Measurements from ENCODE around the gene ATG2B. TPM values are rescaled to one million over a fixed set of nuclear protein-coding genes. Genes with fewer than 3 reads are reported as not detected.

The ATG2B gene
- total and polyA plus RNA-seq, 10 of the 15 experiments (the other 5 are each of a cell fraction or from before 2014, with no cell fraction given), result 0.84 to 15.4 (median 9.9) TPM

GRCh38 chr14:96263347-96264199 is 99.6 kb downstream of the ATG2B start (continued):
- TF ChIP-seq, protein P1, sequence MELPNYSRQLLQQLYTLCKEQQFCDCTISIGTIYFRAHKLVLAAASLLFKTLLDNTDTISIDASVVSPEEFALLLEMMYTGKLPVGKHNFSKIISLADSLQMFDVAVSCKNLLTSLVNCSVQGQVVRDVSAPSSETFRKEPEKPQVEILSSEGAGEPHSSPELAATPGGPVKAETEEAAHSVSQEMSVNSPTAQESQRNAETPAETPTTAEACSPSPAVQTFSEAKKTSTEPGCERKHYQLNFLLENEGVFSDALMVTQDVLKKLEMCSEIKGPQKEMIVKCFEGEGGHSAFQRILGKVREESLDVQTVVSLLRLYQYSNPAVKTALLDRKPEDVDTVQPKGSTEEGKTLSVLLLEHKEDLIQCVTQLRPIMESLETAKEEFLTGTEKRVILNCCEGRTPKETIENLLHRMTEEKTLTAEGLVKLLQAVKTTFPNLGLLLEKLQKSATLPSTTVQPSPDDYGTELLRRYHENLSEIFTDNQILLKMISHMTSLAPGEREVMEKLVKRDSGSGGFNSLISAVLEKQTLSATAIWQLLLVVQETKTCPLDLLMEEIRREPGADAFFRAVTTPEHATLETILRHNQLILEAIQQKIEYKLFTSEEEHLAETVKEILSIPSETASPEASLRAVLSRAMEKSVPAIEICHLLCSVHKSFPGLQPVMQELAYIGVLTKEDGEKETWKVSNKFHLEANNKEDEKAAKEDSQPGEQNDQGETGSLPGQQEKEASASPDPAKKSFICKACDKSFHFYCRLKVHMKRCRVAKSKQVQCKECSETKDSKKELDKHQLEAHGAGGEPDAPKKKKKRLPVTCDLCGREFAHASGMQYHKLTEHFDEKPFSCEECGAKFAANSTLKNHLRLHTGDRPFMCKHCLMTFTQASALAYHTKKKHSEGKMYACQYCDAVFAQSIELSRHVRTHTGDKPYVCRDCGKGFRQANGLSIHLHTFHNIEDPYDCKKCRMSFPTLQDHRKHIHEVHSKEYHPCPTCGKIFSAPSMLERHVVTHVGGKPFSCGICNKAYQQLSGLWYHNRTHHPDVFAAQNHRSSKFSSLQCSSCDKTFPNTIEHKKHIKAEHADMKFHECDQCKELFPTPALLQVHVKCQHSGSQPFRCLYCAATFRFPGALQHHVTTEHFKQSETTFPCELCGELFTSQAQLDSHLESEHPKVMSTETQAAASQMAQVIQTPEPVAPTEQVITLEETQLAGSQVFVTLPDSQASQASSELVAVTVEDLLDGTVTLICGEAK (IDR thresholded peaks at IDR 0.05; ENCODE audit: borderline replicate concordance), result peak; percentile 88

DNA sequence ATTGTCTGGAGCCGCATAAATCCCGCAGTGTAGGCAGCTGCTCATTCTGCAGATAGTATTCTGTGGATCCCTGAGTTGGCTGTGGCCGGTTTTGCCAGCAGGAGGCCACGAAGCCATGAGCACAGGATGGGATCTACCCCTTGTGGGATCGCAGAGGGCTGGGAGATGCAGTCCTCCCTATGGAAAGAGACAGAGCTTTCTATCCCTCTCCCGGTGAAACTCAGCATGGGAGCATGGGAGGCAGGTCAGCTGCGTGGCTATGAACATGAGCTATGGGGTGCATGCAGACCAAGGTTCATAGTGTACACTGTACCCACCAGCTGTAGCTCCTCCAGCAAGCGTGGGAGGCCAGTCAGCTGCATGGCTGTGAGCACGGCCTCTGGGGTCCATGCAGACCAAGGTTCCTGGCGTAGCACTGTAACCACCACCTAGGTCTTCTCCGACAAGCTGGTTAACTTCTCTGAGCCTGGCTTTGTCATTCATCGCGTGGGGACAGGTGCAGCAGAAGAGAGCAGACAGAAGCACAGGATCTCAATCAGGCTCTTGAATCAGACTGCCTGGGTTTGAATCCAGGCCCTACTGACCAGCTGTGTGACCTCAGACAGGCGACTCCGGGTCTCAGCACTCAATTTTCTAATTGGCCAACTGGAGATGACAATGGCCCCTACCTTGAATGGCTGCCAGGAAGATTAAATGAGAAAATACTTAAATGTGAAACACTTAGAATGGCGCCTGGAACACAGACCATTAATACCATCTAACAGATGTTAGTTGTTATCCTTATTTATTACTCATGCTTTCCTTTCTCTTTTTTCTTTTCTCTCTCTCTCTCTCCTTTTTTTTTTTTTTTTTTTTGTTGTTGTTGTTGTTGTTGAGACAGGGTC is 101.1 kb downstream of the ATG2B start:
- POLR2A ChIA-PET, result interaction anchor here (0.6 to 1.4 kb wide), 2 partner anchors 10 to 601 kb away, joined by 3 to 4 read pairs; no protein-coding TSS in a partner anchor
- CTCF ChIA-PET, result interaction anchor here (1.3 to 4.1 kb wide), 2 partner anchors 12 to 264 kb away, joined by 3 to 20 read pairs; no protein-coding TSS in a partner anchor
- in situ Hi-C loops (cut with MboI), result no loop called here

More for the DNA sequence above, 101.1 kb downstream of the ATG2B start:
- no peaks in the 10 kb centered on the region for H3K79me2 ChIP-seq (ENCODE audit: control insufficient read depth, insufficient read depth, low read length)
- H3K9ac ChIP-seq (ENCODE audit: control insufficient read depth, insufficient read depth, low read length), result no peak overlapping the region
- H4K20me1 ChIP-seq (ENCODE audit: control insufficient read depth, insufficient read depth), result no peaks in the 10 kb centered on the region
- FAIRE-seq, result no peak
- BruUV-seq (replicated peaks), result no TSS peak
- ChIA-PET RAD21 (ENCODE audit: unreplicated experiment) (interaction anchor here (0.5 to 0.7 kb wide), 2 partner anchors 161 to 219 kb away, joined by 3 to 4 read pairs; no protein-coding TSS in a partner anchor), SMC1A (ENCODE audit: uncharacterized antibody, unreplicated experiment) (no interaction called here)
- no peak for ATAC-seq
- no peaks in the 10 kb centered on the region for H3K4me1 ChIP-seq (ENCODE audit: control insufficient read depth, insufficient read depth, low read length)
- no peak for DNase-seq (ENCODE audit: low read depth, low spot score)
- H3K36me3 ChIP-seq (ENCODE audit: control insufficient read depth in 2 of 2, insufficient read depth in 2 of 2, low read length in 1 of 2), result no peaks in the 10 kb centered on the region
- 43% methylated on average over 16 of the region's 16 CpGs for WGBS (ENCODE audit: insufficient coverage, insufficient replicate concordance, low lambda C conversion rate, missing lambda C conversion rate)
- H2AFZ ChIP-seq (ENCODE audit: control insufficient read depth, low read depth, low read length), result no peak overlapping the region
- TF ChIP-seq NR2C2 (IDR thresholded peaks at IDR 0.05; ENCODE audit: borderline replicate concordance, control insufficient read depth, insufficient read length, low read depth) (no peak), SMC3 (IDR thresholded peaks at IDR 0.05; ENCODE audit: borderline replicate concordance, low read length) (no peak), PML (IDR thresholded peaks at IDR 0.05; ENCODE audit: low read length) (no peak), RB1 (IDR thresholded peaks at IDR 0.05; ENCODE audit: borderline replicate concordance) (no peak)
- no peaks in the 10 kb centered on the region for H3K9me3 ChIP-seq (replicated peaks; ENCODE audit: control insufficient read depth, insufficient read depth, low read length)
- no peak overlapping the region for H3K27ac ChIP-seq (ENCODE audit: control insufficient read depth, insufficient read depth)
- H3K4me2 ChIP-seq (ENCODE audit: control insufficient read depth, insufficient read depth), result no peak overlapping the region
- H3K27me3 ChIP-seq (replicated peaks in 1 of 2; ENCODE audit: control insufficient read depth in 2 of 2, insufficient read depth in 2 of 2, low read length in 1 of 2), result peaks cover 2 to 4% of the 10 kb centered on the region in 2 experiments; a peak in 3 of 4 replicates
- no peak overlapping the region for H3K4me3 ChIP-seq
- intact Hi-C loops (cut with micrococcal nuclease; ENCODE audit: unreplicated experiment), result no loop called here
